ENCODE measurements around the gene PIM2. TPM values are rescaled to one million over a fixed set of nuclear protein-coding genes. Genes with fewer than 3 reads are reported as not detected.

Gene PIM2
- total and polyA plus RNA-seq, 4 donors = 14.8 to 36.5 (median 24.5) TPM

DNA sequence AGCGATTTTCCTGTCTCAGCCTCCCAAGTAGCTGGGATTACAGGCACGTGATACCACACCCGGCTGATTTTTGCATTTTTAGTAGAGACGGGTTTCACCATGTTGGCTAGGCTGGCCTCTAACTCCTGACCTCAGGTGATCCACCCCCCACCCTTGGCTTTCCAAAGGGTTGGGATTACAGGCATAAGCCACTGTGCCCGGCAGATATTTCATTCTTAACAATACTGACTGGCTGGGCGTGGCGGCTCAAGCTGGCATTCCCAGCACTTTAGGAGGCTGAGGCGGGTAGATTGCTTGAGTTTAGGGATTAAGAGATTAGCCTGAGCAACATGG is 19.8 kb downstream of the PIM2 start:
- Histone ChIP-seq H3K9ac (ENCODE audit: insufficient read depth in 1 of 2, low read length in 2 of 2) (no peak overlapping the region), H3K36me3 (ENCODE audit: control insufficient read depth in 4 of 4, insufficient read depth in 4 of 4, low read length in 4 of 4) (peaks cover 0 to 11% (median 6%) of the 10 kb centered on the region in 4 donors), H3K27ac (ENCODE audit: low read depth in 1 of 2, low read length in 1 of 2) (no peak overlapping the region), H3K4me3 (no peak overlapping the region), H3K9me3 (ENCODE audit: control insufficient read depth in 4 of 4, insufficient read depth in 3 of 4, low read length in 3 of 4) (peaks cover 0 to 7% (median under 1%) of the 10 kb centered on the region in 4 donors), H3K27me3 (ENCODE audit: control insufficient read depth in 3 of 3, insufficient read depth in 3 of 3, low read length in 2 of 3) (no peaks in the 10 kb centered on the region), H3K4me1 (ENCODE audit: control insufficient read depth in 5 of 5, insufficient read depth in 5 of 5, low read length in 5 of 5) (peaks cover 0 to 8% (median 3%) of the 10 kb centered on the region in 5 donors)
- 83 to 91% methylated on average over 8 of the region's 8 CpGs for WGBS, 2 donors
- DNase-seq (no peak), ATAC-seq (ENCODE audit: insufficient read depth, low FRiP score) (no peak)
- TF ChIP-seq, protein P1, sequence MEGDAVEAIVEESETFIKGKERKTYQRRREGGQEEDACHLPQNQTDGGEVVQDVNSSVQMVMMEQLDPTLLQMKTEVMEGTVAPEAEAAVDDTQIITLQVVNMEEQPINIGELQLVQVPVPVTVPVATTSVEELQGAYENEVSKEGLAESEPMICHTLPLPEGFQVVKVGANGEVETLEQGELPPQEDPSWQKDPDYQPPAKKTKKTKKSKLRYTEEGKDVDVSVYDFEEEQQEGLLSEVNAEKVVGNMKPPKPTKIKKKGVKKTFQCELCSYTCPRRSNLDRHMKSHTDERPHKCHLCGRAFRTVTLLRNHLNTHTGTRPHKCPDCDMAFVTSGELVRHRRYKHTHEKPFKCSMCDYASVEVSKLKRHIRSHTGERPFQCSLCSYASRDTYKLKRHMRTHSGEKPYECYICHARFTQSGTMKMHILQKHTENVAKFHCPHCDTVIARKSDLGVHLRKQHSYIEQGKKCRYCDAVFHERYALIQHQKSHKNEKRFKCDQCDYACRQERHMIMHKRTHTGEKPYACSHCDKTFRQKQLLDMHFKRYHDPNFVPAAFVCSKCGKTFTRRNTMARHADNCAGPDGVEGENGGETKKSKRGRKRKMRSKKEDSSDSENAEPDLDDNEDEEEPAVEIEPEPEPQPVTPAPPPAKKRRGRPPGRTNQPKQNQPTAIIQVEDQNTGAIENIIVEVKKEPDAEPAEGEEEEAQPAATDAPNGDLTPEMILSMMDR (IDR thresholded peaks at IDR 0.05; ENCODE audit: control extremely low read depth, extremely low read depth) = no peak

DNA sequence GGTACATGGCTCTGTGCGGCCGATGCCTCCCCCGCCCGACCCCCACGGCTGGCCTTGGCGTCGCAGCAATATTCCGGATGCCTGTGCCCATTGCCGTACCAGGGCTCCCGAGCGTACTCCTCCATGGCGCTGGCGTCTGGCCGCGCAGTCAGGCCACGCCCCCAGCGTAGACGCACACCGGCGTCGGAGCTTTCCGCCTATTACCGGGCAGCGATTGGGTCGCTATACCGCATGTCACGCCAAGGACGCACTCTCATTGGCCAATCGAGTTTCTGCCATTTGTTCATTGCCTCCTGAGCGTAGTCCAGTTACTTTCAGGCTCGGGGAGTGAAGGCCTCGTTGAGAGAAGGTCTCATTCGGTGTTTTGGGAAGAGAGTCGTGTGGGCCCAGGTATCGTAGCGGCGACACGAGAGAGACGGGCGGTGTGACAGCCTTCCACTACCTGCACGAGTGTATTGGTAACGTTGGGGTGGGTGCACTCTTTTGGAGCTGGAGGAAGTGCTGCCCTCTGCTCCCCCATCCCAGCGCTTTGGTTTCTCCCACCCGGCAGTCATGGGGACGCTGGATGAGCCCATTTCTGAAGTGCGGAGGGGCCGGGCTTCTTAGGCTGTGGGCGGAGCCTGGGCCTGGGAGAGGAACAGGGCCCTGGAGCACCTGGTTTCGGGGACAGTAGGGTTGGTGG is 21.1 kb downstream of the PIM2 start, which contains the start of the genes PQBP1 and TIMM17B:
PQBP1 (plus strand) TSS at position 306 of the 682 bp plus-strand sequence. CDS start 580 bp downstream, outside the sequence.
TIMM17B (minus strand) TSS at position 144 of the 682 bp plus-strand sequence; CDS start at position 125, 19 bp downstream.
- TF ChIP-seq, protein P1 (IDR thresholded peaks at IDR 0.05; ENCODE audit: control extremely low read depth, extremely low read depth) = no peak
- H3K27me3 ChIP-seq (ENCODE audit: control insufficient read depth in 3 of 3, insufficient read depth in 3 of 3, low read length in 2 of 3) = no peaks in the 10 kb centered on the region
- H3K9me3 ChIP-seq (ENCODE audit: control insufficient read depth in 4 of 4, insufficient read depth in 3 of 4, low read length in 3 of 4) = peaks cover 0 to 7% (median under 1%) of the 10 kb centered on the region in 4 donors
- H3K36me3 ChIP-seq (ENCODE audit: control insufficient read depth in 4 of 4, insufficient read depth in 4 of 4, low read length in 4 of 4) = peaks cover 0 to 11% (median 5%) of the 10 kb centered on the region in 4 donors
- WGBS, 2 donors = 1 to 38% methylated on average over 33 to 49 of the region's 49 CpGs
- peaks cover 0 to 8% (median 3%) of the 10 kb centered on the region in 5 donors for H3K4me1 ChIP-seq (ENCODE audit: control insufficient read depth in 5 of 5, insufficient read depth in 5 of 5, low read length in 5 of 5)
- peak within 1 kb of the TSS; percentile 54 for H3K4me3 ChIP-seq
- peak within 1 kb of the TSS; percentile 92 to 94 for H3K27ac ChIP-seq (ENCODE audit: low read depth in 1 of 2, low read length in 1 of 2)
- ATAC-seq (ENCODE audit: insufficient read depth, low FRiP score) (peak; percentile 93), DNase-seq (peak; percentile 94 to 97 (median 95))
- peak within 1 kb of the TSS; percentile 81 to 89 for H3K9ac ChIP-seq (ENCODE audit: insufficient read depth in 1 of 2, low read length in 2 of 2)

- Histone ChIP-seq H3K9ac (ENCODE audit: insufficient read depth in 1 of 2, low read length in 2 of 2) (peak overlapping the region; percentile 81 to 89), H3K36me3 (ENCODE audit: control insufficient read depth in 4 of 4, insufficient read depth in 4 of 4, low read length in 4 of 4) (peaks cover 0 to 9% (median 5%) of the 10 kb centered on the region in 4 donors), H3K27ac (ENCODE audit: low read depth in 1 of 2, low read length in 1 of 2) (peak overlapping the region; percentile 92 to 94), H3K27me3 (ENCODE audit: control insufficient read depth in 3 of 3, insufficient read depth in 3 of 3, low read length in 2 of 3) (no peaks in the 10 kb centered on the region), H3K4me3 (peak overlapping the region; percentile 54), H3K4me1 (ENCODE audit: control insufficient read depth in 5 of 5, insufficient read depth in 5 of 5, low read length in 5 of 5) (peaks cover 0 to 8% (median 3%) of the 10 kb centered on the region in 5 donors), H3K9me3 (ENCODE audit: control insufficient read depth in 4 of 4, insufficient read depth in 3 of 4, low read length in 3 of 4) (peaks cover 0 to 7% (median under 1%) of the 10 kb centered on the region in 4 donors)
- ATAC-seq (ENCODE audit: insufficient read depth, low FRiP score) (peak; percentile 27), DNase-seq (peak; percentile 74 to 80 (median 80))
- TF ChIP-seq, protein P1 (IDR thresholded peaks at IDR 0.05; ENCODE audit: control extremely low read depth, extremely low read depth) = no peak
- WGBS, 2 donors = 1 to 34% methylated on average over 26 to 38 of the region's 38 CpGs
Measured at GRCh38 chrX:48897157-48897624, 21.6 kb downstream of the PIM2 start.
